Endothelial cell of umbilical vein (primary cell): ENCODE measurements around the gene FAM241B. TPM values are rescaled to one million over a fixed set of nuclear protein-coding genes. Genes with fewer than 3 reads are reported as not detected.

Source experiments
- BruUV-seq: library from RNA; stranded (reverse); fragments of 400-500 nt; replicated peaks from 2 replicates; lab custom pipeline; 2021; lab: Mats Ljungman, UMichigan
- CTCF ChIA-PET: fragments of 300-600, 350-600 bp; sonication (Branson Sonifier 250); formaldehyde crosslinking; loops from one replicate; lab custom pipeline; 2021; ENCODE audit warnings: antibody characterized with exemption, inconsistent platforms; lab: Charles Lee
- POLR2A ChIA-PET: fragments of 300-600, 350-600 bp; sonication (Branson Sonifier 250); formaldehyde crosslinking; loops from one replicate; lab custom pipeline; 2021; ENCODE audit warnings: antibody characterized with exemption, inconsistent platforms; lab: Charles Lee
- DNase-seq: peaks from one replicate; pipeline ENCODE4 v3.0.0-alpha.2; 2011; ENCODE audit warnings: low read depth, low spot score
- FAIRE-seq: peaks from 2 replicates; lab custom pipeline; 2011; peaks lifted over from hg19 to GRCh38; lab: Jason Lieb, UNC
- H2AFZ ChIP-seq: 2 replicates; pipeline ENCODE4 v1.6.0; 2012; ENCODE audit warnings: low read depth, low read length, control low read depth, inconsistent platforms
- H3K27ac ChIP-seq: 2 replicates; pipeline ENCODE4 v1.5.1; 2011; ENCODE audit warnings: low read depth, mild to moderate bottlenecking, control low read depth, low read length, moderate library complexity; ENCODE audit not compliant: insufficient read depth
- H3K27me3 ChIP-seq, 2 experiments: 2 replicates each; pipeline versions ENCODE4 v1.6.0 to v1.6.1; 2011; ENCODE audit warnings: low read length in 2 of 2, mixed read lengths in 1 of 2; ENCODE audit not compliant: control insufficient read depth in 2 of 2, insufficient read depth in 2 of 2
- H3K36me3 ChIP-seq, 2 experiments: 2 replicates in 1 of 2; 3 replicates in 1 of 2; pipeline ENCODE4 v1.5.1; 2011; ENCODE audit warnings: low read length in 2 of 2, mild to moderate bottlenecking in 1 of 2, moderate library complexity in 1 of 2; ENCODE audit not compliant: control insufficient read depth in 2 of 2, insufficient read depth in 2 of 2; ENCODE audit errors: extremely low read depth in 1 of 2
- H3K4me1 ChIP-seq: 3 replicates; pipeline ENCODE4 v1.5.1; 2011; ENCODE audit warnings: mild to moderate bottlenecking, low read length; ENCODE audit not compliant: control insufficient read depth, insufficient read depth; ENCODE audit errors: extremely low read depth
- H3K4me2 ChIP-seq: 2 replicates; pipeline ENCODE4 v1.6.1; 2011; ENCODE audit warnings: low read length, control low read depth, mixed read lengths; ENCODE audit not compliant: insufficient read depth
- H3K4me3 ChIP-seq, 3 experiments: fragments of 200-600 bp in 1 of 3; sonication (generic), shearing (Covaris generic) in 1 of 3; replicated peaks in 1 of 3; 2 replicates each; pipeline ENCODE4 v1.5.1; 2011 to 2016; ENCODE audit warnings: control low read depth in 3 of 3, low read length in 3 of 3, mild to moderate bottlenecking in 2 of 3, inconsistent platforms in 1 of 3, low read depth in 1 of 3, moderate library complexity in 1 of 3; ENCODE audit not compliant: insufficient read depth in 1 of 3
- H3K79me2 ChIP-seq: 2 replicates; pipeline ENCODE4 v1.6.0; 2012; ENCODE audit warnings: low read length, inconsistent platforms; ENCODE audit not compliant: control insufficient read depth, insufficient read depth
- H3K9ac ChIP-seq: replicated peaks from 2 replicates; pipeline ENCODE3; 2011; ENCODE audit warnings: low read length, control low read depth; ENCODE audit not compliant: insufficient read depth; ENCODE audit errors: extremely low read depth
- H3K9me1 ChIP-seq: replicated peaks from 3 replicates; pipeline ENCODE4 v1.6.0; 2011; ENCODE audit warnings: mild to moderate bottlenecking, low read length; ENCODE audit not compliant: control insufficient read depth, insufficient read depth; ENCODE audit errors: extremely low read depth
- H3K9me3 ChIP-seq: replicated peaks from 2 replicates; pipeline ENCODE4 v1.5.1; 2012; ENCODE audit warnings: low read length, inconsistent platforms; ENCODE audit not compliant: control insufficient read depth, insufficient read depth
- H4K20me1 ChIP-seq: replicated peaks from 2 replicates; pipeline ENCODE3; 2011; ENCODE audit warnings: mild to moderate bottlenecking, low read length; ENCODE audit not compliant: control insufficient read depth, insufficient read depth; ENCODE audit errors: extremely low read depth
- CTCF ChIP-seq, 2 donors: IDR thresholded peaks; 1 replicate in 1 of 2; 2 replicates in 1 of 2; pipeline ENCODE4 v1.5.1; 2011; ENCODE audit warnings: low read length in 2 of 2, mild to moderate bottlenecking in 2 of 2, moderate library complexity in 2 of 2, control low read depth in 1 of 2, inconsistent platforms in 1 of 2, low read depth in 1 of 2; ENCODE audit not compliant: insufficient read depth in 1 of 2; ENCODE audit errors: extremely low read depth in 1 of 2
- EZH2 ChIP-seq: IDR thresholded peaks from 2 replicates; pipeline ENCODE4 v1.6.1; 2012; ENCODE audit warnings: borderline replicate concordance, low read depth, mild to moderate bottlenecking, moderate library complexity, low read length, inconsistent platforms; ENCODE audit not compliant: severe bottlenecking
- FOS ChIP-seq: IDR thresholded peaks from 2 replicates; pipeline ENCODE4 v1.6.1; 2011; ENCODE audit warnings: mild to moderate bottlenecking, low read length, moderate library complexity, borderline replicate concordance; ENCODE audit not compliant: insufficient read depth
- GATA2 ChIP-seq: IDR thresholded peaks from 2 replicates; pipeline ENCODE4 v1.7.0; 2011; ENCODE audit warnings: low read depth, mild to moderate bottlenecking, moderate library complexity, mixed read lengths, low read length; ENCODE audit not compliant: insufficient read length, insufficient read depth
- JUN ChIP-seq: IDR thresholded peaks from 2 replicates; pipeline ENCODE4 v1.6.1; 2011; ENCODE audit warnings: borderline replicate concordance, low read depth; ENCODE audit not compliant: insufficient read length, insufficient read depth
- MYC ChIP-seq: IDR thresholded peaks from one replicate; pipeline ENCODE4 v1.6.1; 2011; ENCODE audit warnings: mild to moderate bottlenecking, low read depth, low read length
- POLR2A ChIP-seq: IDR thresholded peaks from 2 replicates; pipeline ENCODE4 v1.6.1; 2012; ENCODE audit warnings: low read depth, mild to moderate bottlenecking, control low read depth, low read length
- dilution Hi-C: fragments of 300-500 bp; cut with MboI; formaldehyde crosslinking; loops from one replicate; pipeline ENCODE4 v1.15.0; 2019; ENCODE audit warnings: low sequenced_read_pairs; ENCODE audit not compliant: extremely low pct_ligation_motif_present
- intact Hi-C: fragments of 100-400 bp; cut with micrococcal nuclease; formaldehyde crosslinking; loops from one replicate; pipeline ENCODE4 v1.10.0; 2022
- polyA plus RNA-seq, 4 experiments: library from polyadenylated mRNA; depleted of rRNA in 3 of 4; stranded (reverse) in 3 of 4; unstranded in 1 of 4; fragments of >200 nt; gene quantifications; 2 replicates each; pipeline versions ENCODE4 v1.2.1 to v1.2.3, GENCODE V29; 2011 to 2012; ENCODE audit warnings: missing spikeins in 1 of 4
- total RNA-seq: library from RNA; stranded (reverse); gene quantifications from 2 replicates; pipeline ENCODE4 v1.2.3, GENCODE V29; 2021

FAM241B gene
- total and polyA plus RNA-seq, 2 donors (not counting 3 experiments of a cell fraction or from before 2014, with no cell fraction given): 0.23 TPM; not detected in 1

DNA sequence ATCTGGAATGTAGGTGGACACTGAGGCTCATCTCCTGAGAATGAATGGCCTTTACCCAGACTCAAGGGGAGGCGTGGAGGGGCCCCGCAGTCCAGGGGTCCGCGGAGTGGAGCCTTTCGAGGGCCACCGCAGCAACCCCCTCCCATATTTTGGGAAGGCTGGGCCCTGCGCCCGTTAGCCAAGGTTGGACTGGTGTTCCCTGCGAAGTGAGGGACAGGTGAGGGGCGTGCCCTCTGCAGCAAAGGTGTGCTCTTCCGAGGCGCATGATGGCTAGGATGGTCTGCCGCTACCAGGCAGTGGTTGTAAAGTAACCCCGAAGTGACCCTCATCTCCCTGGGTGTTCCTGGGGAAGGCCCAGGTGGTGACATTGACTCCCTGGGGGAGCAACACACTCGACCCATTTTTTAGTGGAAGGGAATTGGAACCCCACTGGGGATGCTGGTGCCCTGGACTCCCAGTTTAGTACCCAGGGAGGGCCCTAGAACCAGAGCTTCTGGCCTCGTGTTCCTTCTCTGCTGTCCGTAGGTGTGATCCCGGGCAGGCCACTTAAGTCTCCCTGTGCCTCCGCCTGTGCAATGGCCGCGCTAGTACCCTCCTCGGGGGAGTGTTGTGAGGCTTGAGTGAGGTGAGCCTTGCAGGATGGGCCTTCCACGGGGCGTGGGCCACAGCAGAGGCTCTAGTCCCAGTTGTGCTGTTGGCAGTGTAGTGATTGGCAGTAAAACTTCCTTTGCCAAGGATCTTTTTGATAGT lies 779 bp downstream of the FAM241B start:
- Histone ChIP-seq H3K4me1 (peaks cover 2% of the 10 kb centered on the region), H3K79me2 (no peaks in the 10 kb centered on the region), H3K4me3 (no peak overlapping the region), H3K9me1 (no peaks in the 10 kb centered on the region), H4K20me1 (no peaks in the 10 kb centered on the region), H3K9ac (no peak overlapping the region), H3K9me3 (no peaks in the 10 kb centered on the region), H3K4me2 (no peak overlapping the region), H2AFZ (no peak overlapping the region), H3K27me3 (peaks cover 20 to 30% of the 10 kb centered on the region in 2 experiments), H3K27ac (no peak overlapping the region), H3K36me3 (no peaks in the 10 kb centered on the region)
- ChIA-PET CTCF (interaction anchor here (1.3 to 1.9 kb wide), 3 partner anchors 14 to 116 kb away, joined by 4 to 11 read pairs (median 6); no protein-coding TSS in a partner anchor), POLR2A (no interaction called here)
- dilution Hi-C loops (no loop called here), intact Hi-C loops (no loop called here)
- no peak for FAIRE-seq
- TF ChIP-seq GATA2: no peak
- TF ChIP-seq MYC: no peak
- TF ChIP-seq EZH2: peak; percentile 40
- TF ChIP-seq JUN: no peak
- no peak for TF ChIP-seq FOS
- TF ChIP-seq CTCF (IDR thresholded peaks at IDR 0.05; ENCODE audit: extremely low read depth in 1 of 2, insufficient read depth in 1 of 2, low read depth in 1 of 2, low read length in 2 of 2): no peak
- no peak for TF ChIP-seq POLR2A
- DNase-seq: no peak
- no TSS peak for BruUV-seq
